Aorta (tissue), 5 donors: Measurements from ENCODE around the gene SH2D6. TPM values are rescaled to one million over a fixed set of nuclear protein-coding genes. Genes with fewer than 3 reads are reported as not detected.

Experiments used
- ATAC-seq: fragments of 200-7000 bp; cut with Tn5 transposase; one replicate; pipeline ENCODE4 v1.9.1; 2022; ENCODE audit warnings: moderate library complexity; ENCODE audit not compliant: low FRiP score
- DNase-seq, 2 donors: peaks; one replicate each; pipeline ENCODE4 v3.0.0-alpha.2; 2020
- H3K27ac ChIP-seq, 2 donors: one replicate each; pipeline ENCODE4 v1.5.1; 2013; ENCODE audit warnings: low read length in 2 of 2, mild to moderate bottlenecking in 2 of 2, moderate library complexity in 2 of 2, control low read depth in 1 of 2, inconsistent platforms in 1 of 2, low read depth in 1 of 2
- H3K27me3 ChIP-seq, 2 donors: one replicate each; pipeline ENCODE4 v1.6.1; 2013; ENCODE audit warnings: control low read depth in 1 of 2, low read length in 1 of 2, mild to moderate bottlenecking in 1 of 2, moderate library complexity in 1 of 2; ENCODE audit not compliant: insufficient read depth in 2 of 2, control insufficient read depth in 1 of 2
- H3K36me3 ChIP-seq, 2 donors: one replicate each; pipeline ENCODE4 v1.6.1; 2013; ENCODE audit warnings: control low read depth in 1 of 2, low read length in 1 of 2, mild to moderate bottlenecking in 1 of 2; ENCODE audit not compliant: insufficient read depth in 2 of 2, control insufficient read depth in 1 of 2
- H3K4me1 ChIP-seq, 2 donors: one replicate each; pipeline ENCODE4 v1.6.1; 2013; ENCODE audit warnings: low read length in 2 of 2, control low read depth in 1 of 2, mild to moderate bottlenecking in 1 of 2, moderate library complexity in 1 of 2; ENCODE audit not compliant: insufficient read depth in 2 of 2, control insufficient read depth in 1 of 2
- H3K4me3 ChIP-seq, 2 donors: one replicate each; pipeline ENCODE4 v1.5.1; 2013; ENCODE audit warnings: low read length in 2 of 2, control low read depth in 1 of 2, mild to moderate bottlenecking in 1 of 2
- H3K9me3 ChIP-seq: one replicate; pipeline ENCODE4 v1.6.1; 2013; ENCODE audit warnings: mild to moderate bottlenecking, low read length; ENCODE audit not compliant: control insufficient read depth
- whole genome bisulfite sequencing, 2 donors: extraction: QIAGEN DNeasy Blood & Tissue Kit; methylation state at CpG; one replicate each; pipeline ENCODE4 v1.1.7; 2013; 5-methylcytosine and 5-hydroxymethylcytosine counted together
- intact Hi-C, 2 donors: fragments of 100-400 bp; cut with DNase I; formaldehyde crosslinking; loops; one replicate each; pipeline versions ENCODE4 v1.14.2 to v1.15.0; 2022
- polyA plus RNA-seq, 2 donors: library from polyadenylated mRNA; stranded (reverse); fragments of 200-250 nt; gene quantifications; one replicate each; pipeline ENCODE4 v1.2.3, GENCODE V29; 2013
- total RNA-seq, 2 donors: library from RNA; stranded (reverse); fragmentation: NEBNext Ultra II Directional; extraction: Animal tissue kit (Norgen Biotek cat#: 25700); gene quantifications; one replicate each; pipeline ENCODE4 v1.2.1, GENCODE V29; 2021
- donor health status: healthy with polysubstance abuse.
- donor health status: Bipolar disorder and iron deficiency.
- donor health status: DM: no; HTN: no; CAD: no.
- donor health status: DM: no; HTN: no; CAD: no.
- donor health status: DM: yes; HTN: yes; CAD: no.

Gene SH2D6
- total and polyA plus RNA-seq, 4 donors, result 1.5 TPM; not detected in 3

- no peaks in the 10 kb centered on the region for H3K27me3 ChIP-seq
- no peak for DNase-seq
- 70 to 76% methylated on average over 3 of the region's 3 CpGs for WGBS, 2 donors
- intact Hi-C loops, result no loop called here
- no peak for ATAC-seq
- H3K27ac ChIP-seq, result no peak overlapping the region
- no peaks in the 10 kb centered on the region for H3K4me1 ChIP-seq
- H3K4me3 ChIP-seq, result no peak overlapping the region
- no peaks in the 10 kb centered on the region for H3K36me3 ChIP-seq
- H3K9me3 ChIP-seq, result no peaks in the 10 kb centered on the region
These were observed 8.9 kb downstream of the SH2D6 start for GRCh38 chr2:85427300-85427835.

GRCh38 chr2:85428343-85428881 is 9.9 kb downstream of the SH2D6 start:
- no peaks in the 10 kb centered on the region for H3K27me3 ChIP-seq
- ATAC-seq (no peak), DNase-seq (no peak)
- no peaks in the 10 kb centered on the region for H3K36me3 ChIP-seq
- no peaks in the 10 kb centered on the region for H3K9me3 ChIP-seq
- H3K4me3 ChIP-seq, result no peak overlapping the region
- no peak overlapping the region for H3K27ac ChIP-seq
- no peaks in the 10 kb centered on the region for H3K4me1 ChIP-seq
- intact Hi-C loops, result no loop called here
- WGBS, 2 donors, result 86 to 88% methylated on average over 7 of the region's 7 CpGs

DNA sequence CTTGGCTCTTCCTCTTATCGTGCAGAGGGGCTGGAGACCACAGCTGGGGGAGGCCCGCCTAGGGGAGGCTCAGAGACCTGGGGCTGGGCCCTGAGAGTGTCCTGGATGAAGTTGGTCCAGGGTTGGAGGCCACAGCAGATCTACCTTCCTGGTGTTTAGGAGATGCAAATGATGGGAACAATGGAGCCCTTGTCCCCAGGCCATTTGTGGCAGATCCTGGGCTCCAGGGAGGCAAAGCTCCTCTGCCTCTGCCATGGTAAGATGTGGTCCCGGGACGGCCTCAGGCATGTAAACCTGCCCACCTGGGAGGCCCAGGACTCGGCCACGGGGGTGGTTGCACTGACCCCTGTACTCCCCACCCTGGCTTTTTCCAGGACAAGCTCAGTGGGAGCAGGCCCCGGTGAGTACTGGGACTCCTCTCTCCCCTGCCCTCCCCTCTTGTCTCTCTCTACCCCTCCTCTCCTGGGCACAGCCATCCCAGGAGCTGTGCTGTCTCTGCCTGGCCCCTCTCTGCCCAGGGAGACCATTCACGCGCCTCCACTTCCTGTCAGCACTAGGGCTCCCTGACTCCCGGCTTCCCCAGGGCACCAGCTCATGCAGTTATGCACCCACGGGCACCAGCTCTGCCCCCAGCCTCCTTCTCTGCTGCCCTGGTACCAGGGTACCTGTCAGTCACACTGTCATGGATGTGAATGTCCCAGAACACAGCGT is 10.9 kb downstream of the SH2D6 start:
- no peaks in the 10 kb centered on the region for H3K36me3 ChIP-seq
- 89 to 90% methylated on average over 12 of the region's 12 CpGs for WGBS, 2 donors
- H3K4me3 ChIP-seq, result no peak overlapping the region
- intact Hi-C loops, result no loop called here
- H3K9me3 ChIP-seq, result no peaks in the 10 kb centered on the region
- no peaks in the 10 kb centered on the region for H3K4me1 ChIP-seq
- ATAC-seq (no peak), DNase-seq (no peak)
- no peaks in the 10 kb centered on the region for H3K27me3 ChIP-seq
- H3K27ac ChIP-seq, result no peak overlapping the region

GRCh38 chr2:85429924-85430289 is 11.4 kb downstream of the SH2D6 start:
- Histone ChIP-seq H3K9me3 (no peaks in the 10 kb centered on the region), H3K4me1 (no peaks in the 10 kb centered on the region), H3K27me3 (no peaks in the 10 kb centered on the region), H3K36me3 (no peaks in the 10 kb centered on the region), H3K27ac (no peak overlapping the region), H3K4me3 (no peak overlapping the region)
- ATAC-seq (no peak), DNase-seq (no peak)
- 86 to 97% methylated on average over 2 of the region's 2 CpGs for WGBS, 2 donors
- intact Hi-C loops, result loop anchor here in 1 of 2 donors (10.0 kb wide), 1 partner anchor 65 kb away; no protein-coding TSS in a partner anchor

- WGBS, 2 donors, result 34 to 44% methylated on average over 14 to 16 of the region's 16 CpGs
- Histone ChIP-seq H3K27ac (no peak overlapping the region), H3K27me3 (no peaks in the 10 kb centered on the region), H3K4me3 (no peak overlapping the region), H3K4me1 (no peaks in the 10 kb centered on the region), H3K36me3 (no peaks in the 10 kb centered on the region), H3K9me3 (no peaks in the 10 kb centered on the region)
- DNase-seq, result no peak
- ATAC-seq, result no peak
- intact Hi-C loops, result loop anchor here in 1 of 2 donors (10.0 kb wide), 1 partner anchor 64 kb away; no protein-coding TSS in a partner anchor
These were observed 12.4 kb downstream of the SH2D6 start for GRCh38 chr2:85430752-85431569.

- no peak overlapping the region for H3K27ac ChIP-seq
- WGBS, 2 donors, result 84 to 91% methylated on average over 10 of the region's 10 CpGs
- DNase-seq, result no peak
- no peak for ATAC-seq
- intact Hi-C loops, result loop anchor here in 1 of 2 donors (10.0 kb wide), 1 partner anchor 63 kb away; no protein-coding TSS in a partner anchor
- no peak overlapping the region for H3K4me3 ChIP-seq
- H3K27me3 ChIP-seq, result no peaks in the 10 kb centered on the region
- no peaks in the 10 kb centered on the region for H3K4me1 ChIP-seq
- no peaks in the 10 kb centered on the region for H3K36me3 ChIP-seq
- no peaks in the 10 kb centered on the region for H3K9me3 ChIP-seq
These were observed 13.2 kb downstream of the SH2D6 start for GRCh38 chr2:85431570-85432205.

DNA sequence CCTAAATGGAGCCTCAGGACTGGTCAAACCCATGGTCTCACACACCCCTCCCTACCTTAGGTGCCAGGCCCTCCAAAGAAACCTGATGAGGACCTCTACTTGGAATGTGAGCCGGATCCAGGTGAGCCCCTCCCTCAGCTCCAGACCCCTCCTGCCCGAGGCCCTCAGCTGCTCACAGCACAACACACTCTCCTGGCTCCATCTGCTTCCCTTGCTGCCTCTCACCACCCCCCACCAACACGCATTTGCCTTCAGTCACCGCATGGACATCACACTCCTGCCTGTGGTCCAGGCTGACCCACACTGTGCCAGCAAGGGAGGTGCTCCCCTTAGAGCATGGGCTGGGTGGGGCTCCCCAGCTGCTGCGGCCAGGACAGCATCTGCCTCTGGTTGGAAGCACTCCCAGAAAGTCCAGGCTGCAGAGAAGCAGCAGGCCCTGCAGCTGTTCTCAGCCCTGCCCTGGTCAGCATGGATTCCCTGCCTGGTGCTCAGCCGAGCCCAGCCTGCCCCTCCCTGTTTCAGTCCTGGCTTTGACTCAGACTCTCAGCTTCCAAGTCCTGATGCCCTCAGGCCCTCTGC is 15.1 kb downstream of the SH2D6 start:
- DNase-seq, result peak; percentile 83 to 86
- Histone ChIP-seq H3K36me3 (no peaks in the 10 kb centered on the region), H3K4me3 (no peak overlapping the region), H3K27me3 (no peaks in the 10 kb centered on the region), H3K27ac (no peak overlapping the region), H3K4me1 (no peaks in the 10 kb centered on the region), H3K9me3 (no peaks in the 10 kb centered on the region)
- 35 to 44% methylated on average over 6 of the region's 6 CpGs for WGBS, 2 donors
- intact Hi-C loops, result loop anchor here in 1 of 2 donors (10.0 kb wide), 1 partner anchor 61 kb away; no protein-coding TSS in a partner anchor
- ATAC-seq, result peak; percentile 51

DNA sequence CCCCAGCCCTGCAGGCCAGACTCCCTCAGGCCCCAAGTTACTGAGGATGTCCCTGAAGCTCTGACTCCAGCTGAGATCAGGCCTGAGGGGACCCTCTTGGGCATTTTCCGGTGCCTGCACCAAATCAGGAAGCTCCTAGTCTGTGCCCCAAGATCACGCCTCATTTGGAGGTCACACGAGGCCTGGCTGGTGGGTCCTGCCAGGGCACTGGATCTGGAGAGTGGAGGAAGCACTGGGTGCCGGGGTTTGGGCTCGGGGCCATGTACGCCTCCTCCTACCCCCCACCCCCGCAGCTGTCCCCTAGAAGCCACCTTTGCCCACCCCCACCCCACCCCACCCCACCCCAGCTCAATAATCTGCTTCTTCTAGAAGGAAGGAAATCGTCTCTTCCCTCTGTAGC is 16.2 kb downstream of the SH2D6 start:
- intact Hi-C loops, result loop anchor here in 1 of 2 donors (10.0 kb wide), 1 partner anchor 60 kb away; no protein-coding TSS in a partner anchor
- no peak overlapping the region for H3K27ac ChIP-seq
- ATAC-seq, result no peak
- H3K27me3 ChIP-seq, result no peaks in the 10 kb centered on the region
- 88 to 92% methylated on average over 8 of the region's 8 CpGs for WGBS, 2 donors
- no peaks in the 10 kb centered on the region for H3K9me3 ChIP-seq
- no peak for DNase-seq
- H3K4me1 ChIP-seq, result no peaks in the 10 kb centered on the region
- no peak overlapping the region for H3K4me3 ChIP-seq
- H3K36me3 ChIP-seq, result no peaks in the 10 kb centered on the region
